Lung (tissue), 12 donors: ENCODE data around the gene ASB13. TPM values are rescaled to one million over a fixed set of nuclear protein-coding genes. Genes with fewer than 3 reads are reported as not detected.

Source experiments
- ATAC-seq: fragments of 200-7000 bp; cut with Tn5 transposase; one replicate; pipeline ENCODE4 v1.9.1; 2020; ENCODE audit warnings: moderate number of reproducible peaks; ENCODE audit not compliant: insufficient read depth, low FRiP score
- DNase-seq, 3 donors: peaks; one replicate each; pipeline ENCODE4 v3.0.0-alpha.2; 2013 to 2017
- H3K27ac ChIP-seq, 2 donors: one replicate each; pipeline ENCODE4 v1.5.1; 2013; ENCODE audit warnings: mild to moderate bottlenecking in 2 of 2, moderate library complexity in 2 of 2, control low read depth in 1 of 2, inconsistent platforms in 1 of 2, low read depth in 1 of 2, low read length in 1 of 2
- H3K27me3 ChIP-seq, 3 donors: one replicate each; pipeline ENCODE4 v1.5.1; 2013; ENCODE audit warnings: low read length in 2 of 3; ENCODE audit not compliant: control insufficient read depth in 3 of 3, insufficient read depth in 3 of 3
- H3K36me3 ChIP-seq, 4 donors: one replicate each; pipeline ENCODE4 v1.5.1; 2013; ENCODE audit warnings: low read length in 4 of 4, mild to moderate bottlenecking in 1 of 4, moderate library complexity in 1 of 4; ENCODE audit not compliant: control insufficient read depth in 4 of 4, insufficient read depth in 4 of 4
- H3K4me1 ChIP-seq, 5 donors: one replicate each; pipeline ENCODE4 v1.5.1; 2013; ENCODE audit warnings: low read length in 5 of 5, mild to moderate bottlenecking in 2 of 5, moderate library complexity in 1 of 5; ENCODE audit not compliant: control insufficient read depth in 5 of 5, insufficient read depth in 5 of 5
- H3K4me3 ChIP-seq: one replicate; pipeline ENCODE4 v1.5.1; 2013; ENCODE audit warnings: mild to moderate bottlenecking, control low read depth, moderate library complexity
- H3K9ac ChIP-seq, 2 donors: one replicate each; pipeline ENCODE4 v1.5.1; 2013; ENCODE audit warnings: low read length in 2 of 2, control low read depth in 1 of 2; ENCODE audit not compliant: insufficient read depth in 1 of 2
- H3K9me3 ChIP-seq, 4 donors: one replicate each; pipeline ENCODE4 v1.5.1; 2013; ENCODE audit warnings: low read length in 3 of 4, mild to moderate bottlenecking in 1 of 4, moderate library complexity in 1 of 4; ENCODE audit not compliant: control insufficient read depth in 4 of 4, insufficient read depth in 3 of 4
- CTCF ChIP-seq: IDR thresholded peaks from 2 replicates; pipeline ENCODE4 v1.5.1; 2012; ENCODE audit warnings: mild to moderate bottlenecking; ENCODE audit errors: control extremely low read depth, extremely low read depth
- WGBS, 2 donors: extraction: QIAGEN DNeasy Blood & Tissue Kit; methylation state at CpG; one replicate each; pipeline ENCODE4 v1.1.7; 2013; 5-methylcytosine and 5-hydroxymethylcytosine counted together
- polyA plus RNA-seq, 2 donors: library from polyadenylated mRNA; stranded (reverse); fragments of 200-250 nt; gene quantifications; one replicate each; pipeline ENCODE4 v1.2.1, GENCODE V29; 2013
- total RNA-seq, 2 donors: library from RNA; depleted of rRNA in 1 of 2; stranded (reverse); fragments of >200 nt in 1 of 2; gene quantifications; one replicate each; pipeline ENCODE4 v1.2.1, GENCODE V29; 2014 to 2021
- donor health status: control.
- donor health status: control.
- donor health status: Bipolar disorder and iron deficiency.
- donor health status: healthy.
- donor health status: DM: yes; HTN: yes; CAD: no.

ASB13 gene
- total and polyA plus RNA-seq, 4 donors, result 5.2 to 26.2 (median 14.7) TPM

GRCh38 chr10:5644930-5645329 is 21.5 kb downstream of the ASB13 start:
- DNase-seq (no peak), ATAC-seq (no peak)
- Histone ChIP-seq H3K4me3 (no peak overlapping the region), H3K9ac (no peak overlapping the region), H3K9me3 (no peaks in the 10 kb centered on the region), H3K36me3 (peaks cover 3 to 33% (median 7%) of the 10 kb centered on the region in 4 donors), H3K27ac (no peak overlapping the region), H3K27me3 (no peaks in the 10 kb centered on the region), H3K4me1 (peaks cover 0 to 10% (median 4%) of the 10 kb centered on the region in 5 donors)
- WGBS, 2 donors, result 94 to 98% methylated on average over 6 of the region's 6 CpGs
- TF ChIP-seq CTCF, result no peak

- no peak for ATAC-seq
- 79 to 80% methylated on average over 8 of the region's 8 CpGs for WGBS, 2 donors
- peaks cover 7 to 31% (median 11%) of the 10 kb centered on the region in 4 donors for H3K36me3 ChIP-seq
Measured at GRCh38 chr10:5643346-5644067, 22.9 kb downstream of the ASB13 start.

GRCh38 chr10:5641501-5641900 is 24.9 kb downstream of the ASB13 start:
- Histone ChIP-seq H3K9me3 (no peaks in the 10 kb centered on the region), H3K4me3 (no peak overlapping the region), H3K27ac (no peak overlapping the region), H3K27me3 (no peaks in the 10 kb centered on the region), H3K9ac (no peak overlapping the region), H3K36me3 (peaks cover 7 to 27% (median 10%) of the 10 kb centered on the region in 4 donors), H3K4me1 (peaks cover 0 to 10% (median 4%) of the 10 kb centered on the region in 5 donors)
- DNase-seq (no peak), ATAC-seq (no peak)
- 94 to 96% methylated on average over 25 of the region's 25 CpGs for WGBS, 2 donors
- no peak for TF ChIP-seq CTCF

More at GRCh38 chr10:5643346-5644067, 22.9 kb downstream of the ASB13 start:
- H3K9me3 ChIP-seq, result no peaks in the 10 kb centered on the region
- H3K9ac ChIP-seq, result peak overlapping the region in 1 of 2 donors; percentile 71
- peaks cover 0 to 10% (median 4%) of the 10 kb centered on the region in 5 donors for H3K4me1 ChIP-seq
- H3K27ac ChIP-seq, result no peak overlapping the region
- H3K4me3 ChIP-seq, result no peak overlapping the region
- H3K27me3 ChIP-seq, result no peaks in the 10 kb centered on the region
- no peak for TF ChIP-seq CTCF
- peak in 2 of 3 donors; percentile 53 to 64 for DNase-seq
